Measurements from ENCODE around the gene PCGF1. TPM values are rescaled to one million over a fixed set of nuclear protein-coding genes. Genes with fewer than 3 reads are reported as not detected.
A peak's percentile ranks its signal among the peaks of the same experiment; 100 is the strongest.

The PCGF1 gene
- total and polyA plus RNA-seq, 2 of the 13 experiments (the other 11 are each of a cell fraction or from before 2014, with no cell fraction given), result 20.4 to 22.6 TPM

DNA sequence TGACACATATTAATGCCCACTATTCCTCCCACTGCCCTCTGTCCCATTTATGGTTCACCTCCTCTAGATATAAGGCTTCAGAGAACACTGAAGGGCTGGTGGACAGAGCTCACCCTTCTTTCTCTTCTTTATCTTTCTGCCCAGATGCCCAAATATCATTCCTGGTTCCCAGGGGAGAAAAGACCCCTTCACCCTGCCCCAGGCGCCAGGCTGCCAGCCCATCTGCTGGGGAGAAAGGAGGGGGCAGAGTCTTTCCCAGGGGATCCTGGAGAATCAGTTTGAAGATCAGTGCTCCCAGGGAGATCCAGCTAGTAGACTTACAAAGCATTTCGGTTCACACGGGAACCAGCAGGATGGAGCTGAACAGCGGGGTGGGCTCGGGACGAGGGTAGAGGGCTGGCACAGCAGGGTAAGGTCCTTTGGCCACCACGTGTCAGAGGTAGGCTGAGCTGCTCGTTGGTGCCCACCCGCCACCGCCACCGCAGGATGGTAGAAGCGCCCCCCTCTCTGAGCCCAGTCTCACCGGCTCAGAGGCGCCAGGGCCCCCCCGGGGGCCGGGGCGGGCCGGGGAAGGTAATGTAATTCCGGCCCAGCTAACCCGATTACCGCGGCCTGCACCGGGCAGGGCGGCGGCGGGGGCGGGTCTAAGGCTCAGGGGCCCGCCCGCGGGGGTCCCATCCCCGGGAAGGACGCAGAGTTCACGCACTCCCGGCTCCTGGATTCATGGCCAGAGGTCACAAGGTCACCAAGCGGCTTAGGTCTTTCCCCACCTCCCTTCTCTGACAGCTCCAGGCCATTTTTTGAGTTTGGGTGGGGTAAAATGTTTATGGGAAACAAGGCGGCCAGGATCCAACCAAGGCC lies 5.5 kb upstream of the PCGF1 start (continued):
- TF ChIP-seq, protein P1, sequence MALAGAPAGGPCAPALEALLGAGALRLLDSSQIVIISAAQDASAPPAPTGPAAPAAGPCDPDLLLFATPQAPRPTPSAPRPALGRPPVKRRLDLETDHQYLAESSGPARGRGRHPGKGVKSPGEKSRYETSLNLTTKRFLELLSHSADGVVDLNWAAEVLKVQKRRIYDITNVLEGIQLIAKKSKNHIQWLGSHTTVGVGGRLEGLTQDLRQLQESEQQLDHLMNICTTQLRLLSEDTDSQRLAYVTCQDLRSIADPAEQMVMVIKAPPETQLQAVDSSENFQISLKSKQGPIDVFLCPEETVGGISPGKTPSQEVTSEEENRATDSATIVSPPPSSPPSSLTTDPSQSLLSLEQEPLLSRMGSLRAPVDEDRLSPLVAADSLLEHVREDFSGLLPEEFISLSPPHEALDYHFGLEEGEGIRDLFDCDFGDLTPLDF (CRISPR knock-in tag; IDR thresholded peaks at IDR 0.05), result no peak
- no peak for TF ChIP-seq ZNF10 (CRISPR knock-in tag; IDR thresholded peaks at IDR 0.05; ENCODE audit: borderline replicate concordance, low read depth)
- no peak for TF ChIP-seq MYC (CRISPR knock-in tag; IDR thresholded peaks at IDR 0.05; ENCODE audit: borderline replicate concordance)
- TF ChIP-seq, protein P2, sequence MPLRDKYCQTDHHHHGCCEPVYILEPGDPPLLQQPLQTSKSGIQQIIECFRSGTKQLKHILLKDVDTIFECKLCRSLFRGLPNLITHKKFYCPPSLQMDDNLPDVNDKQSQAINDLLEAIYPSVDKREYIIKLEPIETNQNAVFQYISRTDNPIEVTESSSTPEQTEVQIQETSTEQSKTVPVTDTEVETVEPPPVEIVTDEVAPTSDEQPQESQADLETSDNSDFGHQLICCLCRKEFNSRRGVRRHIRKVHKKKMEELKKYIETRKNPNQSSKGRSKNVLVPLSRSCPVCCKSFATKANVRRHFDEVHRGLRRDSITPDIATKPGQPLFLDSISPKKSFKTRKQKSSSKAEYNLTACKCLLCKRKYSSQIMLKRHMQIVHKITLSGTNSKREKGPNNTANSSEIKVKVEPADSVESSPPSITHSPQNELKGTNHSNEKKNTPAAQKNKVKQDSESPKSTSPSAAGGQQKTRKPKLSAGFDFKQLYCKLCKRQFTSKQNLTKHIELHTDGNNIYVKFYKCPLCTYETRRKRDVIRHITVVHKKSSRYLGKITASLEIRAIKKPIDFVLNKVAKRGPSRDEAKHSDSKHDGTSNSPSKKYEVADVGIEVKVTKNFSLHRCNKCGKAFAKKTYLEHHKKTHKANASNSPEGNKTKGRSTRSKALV (CRISPR knock-in tag; IDR thresholded peaks at IDR 0.05), result no peak
- TF ChIP-seq SMARCE1 (IDR thresholded peaks at IDR 0.05; ENCODE audit: borderline replicate concordance), result no peak
- TF ChIP-seq ZNF562 (CRISPR knock-in tag; IDR thresholded peaks at IDR 0.05; ENCODE audit: borderline replicate concordance), result 0 out of 2 replicates have a peak, but pooled peaks have one; percentile 10
- TF ChIP-seq, protein P3, sequence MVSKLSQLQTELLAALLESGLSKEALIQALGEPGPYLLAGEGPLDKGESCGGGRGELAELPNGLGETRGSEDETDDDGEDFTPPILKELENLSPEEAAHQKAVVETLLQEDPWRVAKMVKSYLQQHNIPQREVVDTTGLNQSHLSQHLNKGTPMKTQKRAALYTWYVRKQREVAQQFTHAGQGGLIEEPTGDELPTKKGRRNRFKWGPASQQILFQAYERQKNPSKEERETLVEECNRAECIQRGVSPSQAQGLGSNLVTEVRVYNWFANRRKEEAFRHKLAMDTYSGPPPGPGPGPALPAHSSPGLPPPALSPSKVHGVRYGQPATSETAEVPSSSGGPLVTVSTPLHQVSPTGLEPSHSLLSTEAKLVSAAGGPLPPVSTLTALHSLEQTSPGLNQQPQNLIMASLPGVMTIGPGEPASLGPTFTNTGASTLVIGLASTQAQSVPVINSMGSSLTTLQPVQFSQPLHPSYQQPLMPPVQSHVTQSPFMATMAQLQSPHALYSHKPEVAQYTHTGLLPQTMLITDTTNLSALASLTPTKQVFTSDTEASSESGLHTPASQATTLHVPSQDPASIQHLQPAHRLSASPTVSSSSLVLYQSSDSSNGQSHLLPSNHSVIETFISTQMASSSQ (IDR thresholded peaks at IDR 0.05; ENCODE audit: low read depth), result no peak
- TF ChIP-seq, protein P3 (CRISPR knock-in tag; IDR thresholded peaks at IDR 0.05; ENCODE audit: borderline replicate concordance), result no peak
- TF ChIP-seq LCORL (IDR thresholded peaks at IDR 0.05), result no peak
- peak; percentile 82 for TF ChIP-seq LCORL (CRISPR knock-in tag; IDR thresholded peaks at IDR 0.05)
- TF ChIP-seq ZNF367 (CRISPR knock-in tag; IDR thresholded peaks at IDR 0.05; ENCODE audit: borderline replicate concordance), result no peak
- TF ChIP-seq, protein P4, sequence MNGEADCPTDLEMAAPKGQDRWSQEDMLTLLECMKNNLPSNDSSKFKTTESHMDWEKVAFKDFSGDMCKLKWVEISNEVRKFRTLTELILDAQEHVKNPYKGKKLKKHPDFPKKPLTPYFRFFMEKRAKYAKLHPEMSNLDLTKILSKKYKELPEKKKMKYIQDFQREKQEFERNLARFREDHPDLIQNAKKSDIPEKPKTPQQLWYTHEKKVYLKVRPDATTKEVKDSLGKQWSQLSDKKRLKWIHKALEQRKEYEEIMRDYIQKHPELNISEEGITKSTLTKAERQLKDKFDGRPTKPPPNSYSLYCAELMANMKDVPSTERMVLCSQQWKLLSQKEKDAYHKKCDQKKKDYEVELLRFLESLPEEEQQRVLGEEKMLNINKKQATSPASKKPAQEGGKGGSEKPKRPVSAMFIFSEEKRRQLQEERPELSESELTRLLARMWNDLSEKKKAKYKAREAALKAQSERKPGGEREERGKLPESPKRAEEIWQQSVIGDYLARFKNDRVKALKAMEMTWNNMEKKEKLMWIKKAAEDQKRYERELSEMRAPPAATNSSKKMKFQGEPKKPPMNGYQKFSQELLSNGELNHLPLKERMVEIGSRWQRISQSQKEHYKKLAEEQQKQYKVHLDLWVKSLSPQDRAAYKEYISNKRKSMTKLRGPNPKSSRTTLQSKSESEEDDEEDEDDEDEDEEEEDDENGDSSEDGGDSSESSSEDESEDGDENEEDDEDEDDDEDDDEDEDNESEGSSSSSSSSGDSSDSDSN (CRISPR knock-in tag; IDR thresholded peaks at IDR 0.05), result peak; percentile 73
- no peak for TF ChIP-seq SNRNP70 (IDR thresholded peaks at IDR 0.05; ENCODE audit: low read depth, low read length)
- TF ChIP-seq, protein P5, sequence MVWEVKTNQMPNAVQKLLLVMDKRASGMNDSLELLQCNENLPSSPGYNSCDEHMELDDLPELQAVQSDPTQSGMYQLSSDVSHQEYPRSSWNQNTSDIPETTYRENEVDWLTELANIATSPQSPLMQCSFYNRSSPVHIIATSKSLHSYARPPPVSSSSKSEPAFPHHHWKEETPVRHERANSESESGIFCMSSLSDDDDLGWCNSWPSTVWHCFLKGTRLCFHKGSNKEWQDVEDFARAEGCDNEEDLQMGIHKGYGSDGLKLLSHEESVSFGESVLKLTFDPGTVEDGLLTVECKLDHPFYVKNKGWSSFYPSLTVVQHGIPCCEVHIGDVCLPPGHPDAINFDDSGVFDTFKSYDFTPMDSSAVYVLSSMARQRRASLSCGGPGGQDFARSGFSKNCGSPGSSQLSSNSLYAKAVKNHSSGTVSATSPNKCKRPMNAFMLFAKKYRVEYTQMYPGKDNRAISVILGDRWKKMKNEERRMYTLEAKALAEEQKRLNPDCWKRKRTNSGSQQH (CRISPR knock-in tag; IDR thresholded peaks at IDR 0.05; ENCODE audit: low read depth), result no peak
- peak; percentile 32; the same call in 1 of the 2 replicates for TF ChIP-seq MXD3 (CRISPR knock-in tag; IDR thresholded peaks at IDR 0.05)
- TF ChIP-seq CBX2 (IDR thresholded peaks at IDR 0.05; ENCODE audit: low read depth, low read length), result no peak
- TF ChIP-seq CBX2 (CRISPR knock-in tag; IDR thresholded peaks at IDR 0.05; ENCODE audit: low read depth), result no peak
